ENCODE data around the gene ZER1.
"Not testable (repeated sequence)": the region's sequence is repeated elsewhere in the genome, so short reads cannot be mapped to it uniquely, and the experiment has no call there.

Gene ZER1

GRCh38 chr9:128800061-128800460, 28.3 kb upstream of the ZER1 start:
- Histone ChIP-seq H3K9me2 (replicated peaks; ENCODE audit: insufficient read depth, low read length) (no peaks in the 10 kb centered on the region), H4K20me1 (ENCODE audit: low read depth, low read length) (no peaks in the 10 kb centered on the region), H3K36me3 (ENCODE audit: low read length) (0 out of 2 replicates have a peak, but pooled peaks cover 4% of the 10 kb centered on the region), H3K4me3 (ENCODE audit: insufficient read depth, low read length, poor library complexity, severe bottlenecking) (no peak overlapping the region), H3F3A (ENCODE audit: insufficient read depth) (no peaks in the 10 kb centered on the region), H3K27ac (ENCODE audit: low read depth, low read length) (no peak overlapping the region), H3K9me3 (ENCODE audit: insufficient read depth, low read length) (no peaks in the 10 kb centered on the region), H3K4me2 (ENCODE audit: low read depth, low read length, poor library complexity, severe bottlenecking) (no peak overlapping the region), H3K27me3 (ENCODE audit: low read length) (no peaks in the 10 kb centered on the region), H3K79me2 (ENCODE audit: insufficient read depth, low read length) (no peaks in the 10 kb centered on the region), H3K9ac (ENCODE audit: low read length) (no peak overlapping the region), H2AFZ (ENCODE audit: low read depth, low read length, severe bottlenecking) (no peak overlapping the region)
- TF ChIP-seq CTCF (IDR thresholded peaks at IDR 0.05; ENCODE audit: insufficient read depth, low read length, poor library complexity, severe bottlenecking) (no peak), EZH2phosphoT487 (conservative IDR thresholded peaks at IDR 0.05; ENCODE audit: low read length) (no peak)

GRCh38 chr9:128798896-128799295, 27.2 kb upstream of the ZER1 start:
- TF ChIP-seq EZH2phosphoT487 (conservative IDR thresholded peaks at IDR 0.05; ENCODE audit: low read length) (no peak), CTCF (IDR thresholded peaks at IDR 0.05; ENCODE audit: insufficient read depth, low read length, poor library complexity, severe bottlenecking) (no peak)
- Histone ChIP-seq H4K20me1 (ENCODE audit: low read depth, low read length) (no peaks in the 10 kb centered on the region), H3K9ac (ENCODE audit: low read length) (no peak overlapping the region), H3K79me2 (ENCODE audit: insufficient read depth, low read length) (no peaks in the 10 kb centered on the region), H3K27ac (ENCODE audit: low read depth, low read length) (no peak overlapping the region), H3K4me2 (ENCODE audit: low read depth, low read length, poor library complexity, severe bottlenecking) (no peak overlapping the region), H2AFZ (ENCODE audit: low read depth, low read length, severe bottlenecking) (no peak overlapping the region), H3K9me3 (ENCODE audit: insufficient read depth, low read length) (no peaks in the 10 kb centered on the region), H3K9me2 (replicated peaks; ENCODE audit: insufficient read depth, low read length) (no peaks in the 10 kb centered on the region), H3K27me3 (ENCODE audit: low read length) (no peaks in the 10 kb centered on the region), H3F3A (ENCODE audit: insufficient read depth) (no peaks in the 10 kb centered on the region), H3K36me3 (ENCODE audit: low read length) (0 out of 2 replicates have a peak, but pooled peaks cover 4% of the 10 kb centered on the region), H3K4me3 (ENCODE audit: insufficient read depth, low read length, poor library complexity, severe bottlenecking) (no peak overlapping the region)

- H3K27ac ChIP-seq (ENCODE audit: low read depth, low read length); H3K9ac ChIP-seq (ENCODE audit: low read length); H3F3A ChIP-seq (ENCODE audit: insufficient read depth); H3K36me3 ChIP-seq (ENCODE audit: low read length); H4K20me1 ChIP-seq (ENCODE audit: low read depth, low read length); H3K79me2 ChIP-seq (ENCODE audit: insufficient read depth, low read length); H3K4me2 ChIP-seq (ENCODE audit: low read depth, low read length, poor library complexity, severe bottlenecking); H2AFZ ChIP-seq (ENCODE audit: low read depth, low read length, severe bottlenecking); H3K9me3 ChIP-seq (ENCODE audit: insufficient read depth, low read length); H3K4me3 ChIP-seq (ENCODE audit: insufficient read depth, low read length, poor library complexity, severe bottlenecking); H3K9me2 ChIP-seq (replicated peaks; ENCODE audit: insufficient read depth, low read length); H3K27me3 ChIP-seq (ENCODE audit: low read length): not testable (repeated sequence)
These were observed 23.2 kb upstream of the ZER1 start for GRCh38 chr9:128794961-128795360.

- Histone ChIP-seq H3K27me3 (ENCODE audit: low read length) (no peaks in the 10 kb centered on the region), H3K79me2 (ENCODE audit: insufficient read depth, low read length) (peaks cover 6% of the 10 kb centered on the region), H2AFZ (ENCODE audit: low read depth, low read length, severe bottlenecking) (no peak overlapping the region), H3K4me2 (ENCODE audit: low read depth, low read length, poor library complexity, severe bottlenecking) (no peak overlapping the region), H3K4me3 (ENCODE audit: insufficient read depth, low read length, poor library complexity, severe bottlenecking) (no peak overlapping the region), H3K27ac (ENCODE audit: low read depth, low read length) (no peak overlapping the region), H3K9ac (ENCODE audit: low read length) (no peak overlapping the region), H3K36me3 (ENCODE audit: low read length) (no peaks in the 10 kb centered on the region), H3K9me2 (replicated peaks; ENCODE audit: insufficient read depth, low read length) (no peaks in the 10 kb centered on the region), H4K20me1 (ENCODE audit: low read depth, low read length) (no peaks in the 10 kb centered on the region), H3F3A (ENCODE audit: insufficient read depth) (no peaks in the 10 kb centered on the region), H3K9me3 (ENCODE audit: insufficient read depth, low read length) (no peaks in the 10 kb centered on the region)
- TF ChIP-seq CTCF (IDR thresholded peaks at IDR 0.05; ENCODE audit: insufficient read depth, low read length, poor library complexity, severe bottlenecking), result no peak
- no peak for TF ChIP-seq EZH2phosphoT487 (conservative IDR thresholded peaks at IDR 0.05; ENCODE audit: low read length)
These were observed 21.4 kb upstream of the ZER1 start for GRCh38 chr9:128792978-128793686.

Measured in SU-DHL-6 (cell line).